Lung (tissue), 12 donors: ENCODE data around the gene GNAT1. TPM values are rescaled to one million over a fixed set of nuclear protein-coding genes. Genes with fewer than 3 reads are reported as not detected.
"Not testable (repeated sequence)": the region's sequence is repeated elsewhere in the genome, so short reads cannot be mapped to it uniquely, and the experiment has no call there.

Experiments used
- ATAC-seq: fragments of 200-7000 bp; cut with Tn5 transposase; one replicate; pipeline ENCODE4 v1.9.1; 2020; ENCODE audit warnings: moderate number of reproducible peaks; ENCODE audit not compliant: insufficient read depth, low FRiP score
- DNase-seq, 3 donors: peaks; one replicate each; pipeline ENCODE4 v3.0.0-alpha.2; 2013 to 2017
- H3K27ac ChIP-seq, 2 donors: one replicate each; pipeline ENCODE4 v1.5.1; 2013; ENCODE audit warnings: mild to moderate bottlenecking in 2 of 2, moderate library complexity in 2 of 2, control low read depth in 1 of 2, inconsistent platforms in 1 of 2, low read depth in 1 of 2, low read length in 1 of 2
- H3K27me3 ChIP-seq, 3 donors: one replicate each; pipeline ENCODE4 v1.5.1; 2013; ENCODE audit warnings: low read length in 2 of 3; ENCODE audit not compliant: control insufficient read depth in 3 of 3, insufficient read depth in 3 of 3
- H3K36me3 ChIP-seq, 4 donors: one replicate each; pipeline ENCODE4 v1.5.1; 2013; ENCODE audit warnings: low read length in 4 of 4, mild to moderate bottlenecking in 1 of 4, moderate library complexity in 1 of 4; ENCODE audit not compliant: control insufficient read depth in 4 of 4, insufficient read depth in 4 of 4
- H3K4me1 ChIP-seq, 5 donors: one replicate each; pipeline ENCODE4 v1.5.1; 2013; ENCODE audit warnings: low read length in 5 of 5, mild to moderate bottlenecking in 2 of 5, moderate library complexity in 1 of 5; ENCODE audit not compliant: control insufficient read depth in 5 of 5, insufficient read depth in 5 of 5
- H3K4me3 ChIP-seq: one replicate; pipeline ENCODE4 v1.5.1; 2013; ENCODE audit warnings: mild to moderate bottlenecking, control low read depth, moderate library complexity
- H3K9ac ChIP-seq, 2 donors: one replicate each; pipeline ENCODE4 v1.5.1; 2013; ENCODE audit warnings: low read length in 2 of 2, control low read depth in 1 of 2; ENCODE audit not compliant: insufficient read depth in 1 of 2
- H3K9me3 ChIP-seq, 4 donors: one replicate each; pipeline ENCODE4 v1.5.1; 2013; ENCODE audit warnings: low read length in 3 of 4, mild to moderate bottlenecking in 1 of 4, moderate library complexity in 1 of 4; ENCODE audit not compliant: control insufficient read depth in 4 of 4, insufficient read depth in 3 of 4
- CTCF ChIP-seq: IDR thresholded peaks from 2 replicates; pipeline ENCODE4 v1.5.1; 2012; ENCODE audit warnings: mild to moderate bottlenecking; ENCODE audit errors: control extremely low read depth, extremely low read depth
- WGBS, 2 donors: extraction: QIAGEN DNeasy Blood & Tissue Kit; methylation state at CpG; one replicate each; pipeline ENCODE4 v1.1.7; 2013; 5-methylcytosine and 5-hydroxymethylcytosine counted together
- polyA plus RNA-seq, 2 donors: library from polyadenylated mRNA; stranded (reverse); fragments of 200-250 nt; gene quantifications; one replicate each; pipeline ENCODE4 v1.2.1, GENCODE V29; 2013
- total RNA-seq, 2 donors: library from RNA; depleted of rRNA in 1 of 2; stranded (reverse); fragments of >200 nt in 1 of 2; gene quantifications; one replicate each; pipeline ENCODE4 v1.2.1, GENCODE V29; 2014 to 2021
- donor health status: control.
- donor health status: control.
- donor health status: Bipolar disorder and iron deficiency.
- donor health status: healthy.
- donor health status: DM: yes; HTN: yes; CAD: no.

The GNAT1 gene
- total and polyA plus RNA-seq, 4 donors = 0.05 to 0.16 TPM; not detected in 2

GRCh38 chr3:50243543-50243895, 52.1 kb downstream of the GNAT1 start:
- ATAC-seq (no peak), DNase-seq (no peak)
- Histone ChIP-seq H3K9me3 (no peaks in the 10 kb centered on the region), H3K27me3 (no peaks in the 10 kb centered on the region), H3K27ac (peak overlapping the region; percentile 84 to 95), H3K9ac (peak overlapping the region in 1 of 2 donors; percentile 23), H3K4me3 (no peak overlapping the region), H3K4me1 (peaks cover 2 to 58% (median 21%) of the 10 kb centered on the region in 5 donors), H3K36me3 (peaks cover 0 to 12% (median 9%) of the 10 kb centered on the region in 4 donors)
- 73 to 79% methylated on average over 4 of the region's 4 CpGs for WGBS, 2 donors
- no peak for TF ChIP-seq CTCF

GRCh38 chr3:50244813-50245212, 53.4 kb downstream of the GNAT1 start:
- not testable (repeated sequence) for ATAC-seq, H3K9me3 ChIP-seq, H3K27me3 ChIP-seq, DNase-seq, H3K4me3 ChIP-seq, H3K9ac ChIP-seq
- Histone ChIP-seq H3K27ac (peak overlapping the region; percentile 76 to 90), H3K4me1 (peaks cover 3 to 65% (median 16%) of the 10 kb centered on the region in 5 donors), H3K36me3 (peaks cover 0 to 11% (median 4%) of the 10 kb centered on the region in 4 donors)
- 47 to 54% methylated on average over 5 to 6 of the region's 6 CpGs for WGBS, 2 donors

DNA sequence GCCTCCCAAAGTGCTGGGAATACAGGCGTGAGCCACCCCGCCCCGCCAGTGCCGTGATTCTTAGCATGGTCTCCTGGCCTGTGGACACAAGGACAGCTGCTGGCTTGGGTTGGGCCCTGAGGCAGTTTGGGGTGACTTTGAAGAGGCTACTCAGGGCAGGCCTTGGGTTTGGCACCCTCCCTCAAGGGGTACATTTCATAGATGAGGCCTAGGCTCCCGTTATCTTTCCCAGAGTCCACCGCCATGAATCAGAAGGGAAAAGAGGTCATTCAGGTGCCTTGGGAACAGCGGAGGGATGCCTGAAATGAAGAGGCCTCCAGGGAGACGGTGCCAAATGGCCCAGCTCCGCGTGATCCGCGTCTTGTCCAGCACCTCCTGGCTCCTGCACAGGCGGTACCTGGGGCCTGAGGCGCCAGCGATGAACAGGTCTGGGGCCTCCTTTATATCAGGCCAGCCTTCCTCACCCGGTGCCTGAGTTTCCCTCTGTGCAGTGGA, 53.9 kb downstream of the GNAT1 start:
- H3K9ac ChIP-seq = peak overlapping the region; percentile 16 to 40
- peaks cover 0 to 12% (median 5%) of the 10 kb centered on the region in 4 donors for H3K36me3 ChIP-seq
- no peaks in the 10 kb centered on the region for H3K9me3 ChIP-seq
- H3K4me3 ChIP-seq = peak overlapping the region; percentile 10
- WGBS, 2 donors = 66 to 69% methylated on average over 16 of the region's 16 CpGs
- peaks cover 3 to 66% (median 14%) of the 10 kb centered on the region in 5 donors for H3K4me1 ChIP-seq
- no peak for ATAC-seq
- DNase-seq = no peak
- peak overlapping the region; percentile 76 to 91 for H3K27ac ChIP-seq
- TF ChIP-seq CTCF = no peak
- no peaks in the 10 kb centered on the region for H3K27me3 ChIP-seq

DNA sequence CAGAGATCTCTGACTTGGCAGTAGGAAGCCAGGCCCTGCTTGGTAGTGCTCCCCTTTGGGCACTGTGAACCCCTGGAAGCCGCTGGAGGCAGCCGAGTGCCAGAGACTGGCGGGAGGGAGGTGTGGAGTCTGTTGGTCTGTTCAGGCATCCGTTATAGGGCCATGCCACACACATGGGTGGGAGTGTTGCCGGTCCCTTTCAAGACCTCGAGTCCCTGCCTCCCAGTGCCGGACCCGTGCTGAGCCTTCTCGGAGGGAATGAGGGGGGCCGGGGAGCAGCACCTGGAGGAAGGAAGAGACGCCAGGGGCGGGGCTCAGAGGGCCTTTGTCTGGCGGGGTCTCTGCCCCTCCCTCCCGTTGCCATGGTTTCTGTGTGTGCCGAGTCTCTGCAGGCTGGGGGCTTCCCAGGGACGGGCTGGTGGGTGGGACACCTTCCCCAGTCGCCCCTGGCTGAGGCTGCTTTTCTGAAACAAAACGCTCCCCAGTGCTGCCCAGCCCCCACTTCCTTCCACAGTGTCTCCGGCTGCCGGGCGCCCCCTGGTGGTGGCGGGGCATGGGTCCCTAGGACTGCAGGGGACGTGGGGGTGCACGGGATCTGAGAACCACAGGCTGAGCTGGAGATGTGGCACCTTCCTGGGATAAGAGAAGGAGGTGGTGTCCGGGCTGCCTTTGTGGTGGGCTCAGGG, 54.6 kb downstream of the GNAT1 start:
- peak overlapping the region; percentile 76 to 91 for H3K27ac ChIP-seq
- no peaks in the 10 kb centered on the region for H3K9me3 ChIP-seq
- no peaks in the 10 kb centered on the region for H3K27me3 ChIP-seq
- peak; percentile 92 for DNase-seq
- 1% methylated on average over 20 to 25 of the region's 25 CpGs for WGBS, 2 donors
- ATAC-seq = peak; percentile 82
- peak; percentile 93 for TF ChIP-seq CTCF
- H3K4me1 ChIP-seq = peaks cover 3 to 67% (median 14%) of the 10 kb centered on the region in 5 donors
- peak overlapping the region; percentile 10 for H3K4me3 ChIP-seq
- H3K9ac ChIP-seq = peak overlapping the region; percentile 16 to 40
- H3K36me3 ChIP-seq = peaks cover 0 to 16% (median 5%) of the 10 kb centered on the region in 4 donors
